ENCODE data around the gene LDLRAD4. TPM values are rescaled to one million over a fixed set of nuclear protein-coding genes. Genes with fewer than 3 reads are reported as not detected.

Gene LDLRAD4
- total and polyA plus RNA-seq, 2 donors (not counting 1 experiment from before 2014, with no cell fraction given) = 13.9 to 35.7 TPM

DNA sequence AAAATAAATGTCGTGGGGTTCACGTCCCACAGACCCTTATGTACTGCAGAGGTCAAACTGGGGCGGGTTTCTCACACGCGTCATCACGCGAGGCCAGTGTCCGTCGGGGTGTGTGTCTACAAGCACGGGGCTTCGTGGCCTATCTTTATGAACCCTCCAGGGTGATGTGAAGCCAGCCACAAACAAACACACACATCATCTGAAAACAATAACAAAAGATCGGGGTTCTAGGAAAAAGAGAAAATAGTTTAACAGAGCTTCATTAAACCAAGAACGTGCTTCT is 23.3 kb downstream of the LDLRAD4 start:
- Histone ChIP-seq H3K9ac (ENCODE audit: low read length) (no peak overlapping the region), H3K9me3 (ENCODE audit: control extremely low read depth in 1 of 3, control insufficient read depth in 2 of 3, insufficient read depth in 1 of 3, low read length in 2 of 3) (peaks cover 0 to 4% (median 0%) of the 10 kb centered on the region in 3 donors), H3K79me2 (ENCODE audit: control insufficient read depth, insufficient read depth, low read length) (no peaks in the 10 kb centered on the region), H3K4me1 (ENCODE audit: control insufficient read depth in 2 of 2, insufficient read depth in 2 of 2, low read length in 2 of 2) (no peaks in the 10 kb centered on the region), H3K4me2 (replicated peaks; ENCODE audit: low read depth, low read length, poor library complexity, severe bottlenecking) (no peak overlapping the region), H3K27ac (ENCODE audit: low read length in 2 of 2) (no peak overlapping the region), H3K27me3 (replicated peaks in 1 of 4; ENCODE audit: control extremely low read depth in 1 of 4, control insufficient read depth in 3 of 4, insufficient read depth in 4 of 4, low read length in 3 of 4) (no peaks in the 10 kb centered on the region), H2AFZ (ENCODE audit: insufficient read depth, low read depth, low read length, poor library complexity, severe bottlenecking) (no peak overlapping the region), H3K4me3 (ENCODE audit: control extremely low read depth in 1 of 5, extremely low read depth in 1 of 5, insufficient read depth in 1 of 5, low read depth in 2 of 5, low read length in 4 of 5) (no peak overlapping the region), H4K20me1 (ENCODE audit: control insufficient read depth, insufficient read depth, low read length, poor library complexity, severe bottlenecking) (no peaks in the 10 kb centered on the region), H3K36me3 (replicated peaks in 1 of 2; ENCODE audit: control extremely low read depth in 1 of 2, control insufficient read depth in 1 of 2, extremely low read depth in 1 of 2, insufficient read depth in 2 of 2, low read length in 1 of 2) (no peaks in the 10 kb centered on the region)
- TF ChIP-seq EZH2 (IDR thresholded peaks at IDR 0.05; ENCODE audit: borderline replicate concordance, insufficient read depth, low read depth, low read length, poor library complexity, severe bottlenecking) = no peak
- TF ChIP-seq, protein P1, sequence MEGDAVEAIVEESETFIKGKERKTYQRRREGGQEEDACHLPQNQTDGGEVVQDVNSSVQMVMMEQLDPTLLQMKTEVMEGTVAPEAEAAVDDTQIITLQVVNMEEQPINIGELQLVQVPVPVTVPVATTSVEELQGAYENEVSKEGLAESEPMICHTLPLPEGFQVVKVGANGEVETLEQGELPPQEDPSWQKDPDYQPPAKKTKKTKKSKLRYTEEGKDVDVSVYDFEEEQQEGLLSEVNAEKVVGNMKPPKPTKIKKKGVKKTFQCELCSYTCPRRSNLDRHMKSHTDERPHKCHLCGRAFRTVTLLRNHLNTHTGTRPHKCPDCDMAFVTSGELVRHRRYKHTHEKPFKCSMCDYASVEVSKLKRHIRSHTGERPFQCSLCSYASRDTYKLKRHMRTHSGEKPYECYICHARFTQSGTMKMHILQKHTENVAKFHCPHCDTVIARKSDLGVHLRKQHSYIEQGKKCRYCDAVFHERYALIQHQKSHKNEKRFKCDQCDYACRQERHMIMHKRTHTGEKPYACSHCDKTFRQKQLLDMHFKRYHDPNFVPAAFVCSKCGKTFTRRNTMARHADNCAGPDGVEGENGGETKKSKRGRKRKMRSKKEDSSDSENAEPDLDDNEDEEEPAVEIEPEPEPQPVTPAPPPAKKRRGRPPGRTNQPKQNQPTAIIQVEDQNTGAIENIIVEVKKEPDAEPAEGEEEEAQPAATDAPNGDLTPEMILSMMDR (IDR thresholded peaks at IDR 0.05) = no peak
- intact Hi-C loops (cut with micrococcal nuclease) = no loop called here
- Mint-ChIP-seq H3K27me3 (peaks cover 7% of the 10 kb centered on the region), H3K4me3 (no peak overlapping the region), H3K4me1 (no peaks in the 10 kb centered on the region), H3K27ac (no peak overlapping the region), H3K9me3 (ENCODE audit: insufficient read depth) (no peaks in the 10 kb centered on the region)
- no peak for DNase-seq
- ATAC-seq (ENCODE audit: low read depth) = no peak
- ChIA-PET CTCF (no interaction called here), POLR2A (no interaction called here)
- WGBS (ENCODE audit: insufficient coverage) = 95% methylated on average over 7 of the region's 13 CpGs

DNA sequence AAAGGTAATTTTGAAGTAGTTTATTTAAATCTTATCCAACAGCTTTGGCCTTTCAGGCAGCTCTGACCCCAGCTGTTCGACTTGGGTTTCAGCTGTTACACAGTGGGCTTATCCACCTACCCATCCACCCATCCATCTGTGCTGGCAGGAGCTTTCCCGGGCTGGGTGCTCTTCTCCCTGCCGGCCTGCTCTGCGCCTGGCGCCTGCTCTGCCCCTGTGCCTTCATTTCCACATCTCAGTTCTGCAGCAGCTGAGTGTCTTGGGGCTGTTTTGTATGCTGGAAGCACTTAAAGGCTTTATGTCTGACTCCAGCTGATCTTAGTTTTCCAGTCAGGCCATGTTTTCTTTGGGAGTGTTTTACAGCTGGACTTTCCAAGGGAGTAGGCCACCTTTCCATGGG is 24.2 kb downstream of the LDLRAD4 start:
- POLR2A ChIA-PET = no interaction called here
- Mint-ChIP-seq H3K4me3 (no peak overlapping the region), H3K27ac (no peak overlapping the region), H3K9me3 (ENCODE audit: insufficient read depth) (no peaks in the 10 kb centered on the region), H3K4me1 (no peaks in the 10 kb centered on the region), H3K27me3 (peaks cover 5% of the 10 kb centered on the region)
- TF ChIP-seq, protein P1 (IDR thresholded peaks at IDR 0.05) = no peak
- no peak for TF ChIP-seq EZH2 (IDR thresholded peaks at IDR 0.05; ENCODE audit: borderline replicate concordance, insufficient read depth, low read depth, low read length, poor library complexity, severe bottlenecking)
- H3K27ac ChIP-seq (ENCODE audit: low read length in 2 of 2) = no peak overlapping the region
- H3K4me2 ChIP-seq (replicated peaks; ENCODE audit: low read depth, low read length, poor library complexity, severe bottlenecking) = no peak overlapping the region
- ATAC-seq (ENCODE audit: low read depth) (no peak), DNase-seq (no peak)
- 100% methylated on average over 5 of the region's 5 CpGs for WGBS (ENCODE audit: insufficient coverage)
- no peaks in the 10 kb centered on the region for H3K36me3 ChIP-seq (replicated peaks in 1 of 2; ENCODE audit: control extremely low read depth in 1 of 2, control insufficient read depth in 1 of 2, extremely low read depth in 1 of 2, insufficient read depth in 2 of 2, low read length in 1 of 2)
- no peaks in the 10 kb centered on the region for H3K27me3 ChIP-seq (replicated peaks in 1 of 4; ENCODE audit: control extremely low read depth in 1 of 4, control insufficient read depth in 3 of 4, insufficient read depth in 4 of 4, low read length in 3 of 4)
- H3K9ac ChIP-seq (ENCODE audit: low read length) = no peak overlapping the region
- H3K79me2 ChIP-seq (ENCODE audit: control insufficient read depth, insufficient read depth, low read length) = no peaks in the 10 kb centered on the region
- CTCF ChIA-PET = no interaction called here
- peaks cover 0 to 4% (median 0%) of the 10 kb centered on the region in 3 donors for H3K9me3 ChIP-seq (ENCODE audit: control extremely low read depth in 1 of 3, control insufficient read depth in 2 of 3, insufficient read depth in 1 of 3, low read length in 2 of 3)
- no peaks in the 10 kb centered on the region for H4K20me1 ChIP-seq (ENCODE audit: control insufficient read depth, insufficient read depth, low read length, poor library complexity, severe bottlenecking)
- no peaks in the 10 kb centered on the region for H3K4me1 ChIP-seq (ENCODE audit: control insufficient read depth in 2 of 2, insufficient read depth in 2 of 2, low read length in 2 of 2)
- intact Hi-C loops (cut with micrococcal nuclease) = no loop called here
- H2AFZ ChIP-seq (ENCODE audit: insufficient read depth, low read depth, low read length, poor library complexity, severe bottlenecking) = no peak overlapping the region
- H3K4me3 ChIP-seq (ENCODE audit: control extremely low read depth in 1 of 5, extremely low read depth in 1 of 5, insufficient read depth in 1 of 5, low read depth in 2 of 5, low read length in 4 of 5) = no peak overlapping the region
